PFSK-1 (cell line): Measurements from ENCODE around the gene TMEM255B.

Experiments
- FOXP2 ChIP-seq: optimal IDR thresholded peaks from 2 replicates; pipeline ENCODE3; 2011; ENCODE audit warnings: borderline replicate concordance, control low read depth, inconsistent platforms; ENCODE audit not compliant: insufficient read depth; ENCODE audit errors: extremely low read length, extremely low read depth
- POLR2AphosphoS5 ChIP-seq: IDR thresholded peaks from 2 replicates; pipeline ENCODE4 v1.6.1; 2012; ENCODE audit warnings: low read depth, mild to moderate bottlenecking, control low read depth, low read length, moderate library complexity
- REST ChIP-seq, 2 experiments: IDR thresholded peaks; 2 replicates each; pipeline versions ENCODE4 v1.6.1 to v1.8.0; 2011 to 2012; ENCODE audit warnings: low read depth in 2 of 2, low read length in 2 of 2, control low read depth in 1 of 2, inconsistent platforms in 1 of 2, mild to moderate bottlenecking in 1 of 2, moderate library complexity in 1 of 2; ENCODE audit not compliant: insufficient read depth in 1 of 2
- TAF1 ChIP-seq: IDR thresholded peaks from 2 replicates; pipeline ENCODE4 v1.6.1; 2012; ENCODE audit warnings: low read length, control low read depth, borderline replicate concordance; ENCODE audit not compliant: insufficient read depth

DNA sequence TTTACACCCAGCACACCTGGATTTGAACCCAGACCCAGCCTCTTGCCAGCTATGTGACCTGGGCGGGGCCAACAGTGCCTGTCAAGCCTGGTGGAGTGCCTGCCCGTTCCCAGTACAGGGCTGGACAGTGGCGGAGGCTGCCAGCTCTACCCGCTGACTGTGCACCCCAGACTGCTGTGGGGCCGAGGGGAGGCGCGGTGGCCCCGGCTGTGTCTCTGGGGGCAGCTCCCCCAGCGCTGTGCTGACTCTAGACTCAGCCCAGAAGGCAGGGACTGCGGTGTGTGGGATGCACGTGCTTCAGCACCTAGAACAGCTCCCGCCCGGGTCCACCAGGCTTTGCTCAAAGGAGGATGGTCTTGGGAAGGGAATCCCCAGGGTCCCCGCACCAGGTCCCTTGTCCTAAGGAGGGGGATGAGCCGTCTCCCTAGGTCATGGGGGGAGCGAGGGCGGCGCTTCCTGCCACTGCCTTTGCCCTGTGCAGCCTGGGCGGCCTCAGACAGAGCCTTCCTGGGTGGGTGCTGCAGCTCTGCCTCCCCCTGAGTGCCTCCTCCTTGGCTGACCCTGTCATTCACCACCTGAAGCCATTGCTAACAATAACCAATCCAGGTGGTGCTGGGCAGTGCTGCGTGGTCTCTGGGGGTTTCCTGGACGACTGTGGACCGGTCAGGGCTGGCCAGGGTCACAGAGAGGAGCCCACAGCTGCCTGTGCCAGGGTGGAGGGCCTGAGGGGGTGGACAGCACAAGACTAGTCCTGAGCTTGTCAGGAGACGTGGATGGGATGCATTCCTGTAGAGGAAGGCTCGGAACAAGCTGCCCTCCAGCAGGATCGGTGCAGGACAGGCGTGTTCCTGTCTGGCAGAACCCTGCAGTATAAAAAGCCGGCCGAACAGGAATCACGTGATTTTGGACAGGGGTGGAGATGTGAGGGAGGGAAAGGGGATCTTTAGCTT lies 18.6 kb downstream of the TMEM255B start:
- TF ChIP-seq POLR2AphosphoS5: no peak
- no peak for TF ChIP-seq FOXP2
- no peak for TF ChIP-seq TAF1
- TF ChIP-seq REST (IDR thresholded peaks at IDR 0.05; ENCODE audit: insufficient read depth in 1 of 2, low read depth in 2 of 2, low read length in 2 of 2): peak in 1 of 2 experiments; percentile 82; a peak in 2 of 4 replicates
